HEK293 (cell line): Measurements from ENCODE around the gene TSTD1.

Experiments used
- CTCF ChIA-PET: fragments of 350-600 bp; formaldehyde crosslinking; extraction: SDS; loops from one replicate; lab custom pipeline; 2021; ENCODE audit warnings: antibody characterized with exemption; lab: Yijun Ruan, JAX
- POLR2A ChIA-PET: fragments of 300-600 bp; formaldehyde crosslinking; extraction: SDS; loops from one replicate; lab custom pipeline; 2020; ENCODE audit warnings: antibody characterized with exemption, inconsistent platforms; lab: Yijun Ruan, JAX
- H3K27ac ChIP-seq: fragments of 200-500 bp; sonication (Bioruptor generic); 2 replicates; pipeline ENCODE4 v1.5.1; 2014; ENCODE audit warnings: low read depth, low read length, control low read depth, inconsistent platforms; ENCODE audit errors: extremely low read depth
- H3K36me3 ChIP-seq, 2 experiments: fragments of 200-500 bp in 1 of 2; sonication (Bioruptor generic) in 1 of 2; 1 replicate in 1 of 2; 2 replicates in 1 of 2; pipeline ENCODE4 v1.5.1; 2014 to 2017; ENCODE audit warnings: inconsistent platforms in 2 of 2, low read length in 2 of 2; ENCODE audit not compliant: control insufficient read depth in 2 of 2, insufficient read depth in 1 of 2
- H3K4me1 ChIP-seq: fragments of 200-500 bp; sonication (Bioruptor generic); 2 replicates; pipeline ENCODE4 v1.5.1; 2014; ENCODE audit warnings: mild to moderate bottlenecking, low read length, inconsistent platforms; ENCODE audit not compliant: control insufficient read depth, insufficient read depth
- H3K4me3 ChIP-seq: 2 replicates; pipeline ENCODE4 v1.5.1; 2011; ENCODE audit warnings: low read depth, mild to moderate bottlenecking, control low read depth, low read length, moderate library complexity
- H3K9me3 ChIP-seq: fragments of 200-500 bp; sonication (Bioruptor generic); 2 replicates; pipeline ENCODE4 v1.5.1; 2014; ENCODE audit warnings: low read depth, low read length, inconsistent platforms; ENCODE audit not compliant: control insufficient read depth, insufficient read depth
- BCL11A ChIP-seq: fragments of 450-650 bp; formaldehyde crosslinking; IDR thresholded peaks from 2 replicates; pipeline ENCODE4 v1.5.1; 2016; ENCODE audit warnings: low read depth, missing biosample characterization, missing genetic modification characterization
- GLIS1 ChIP-seq: fragments of 450-650 bp; formaldehyde crosslinking; IDR thresholded peaks from 2 replicates; pipeline ENCODE4 v1.5.1; 2016; ENCODE audit warnings: missing biosample characterization, missing genetic modification characterization
- KLF8 ChIP-seq: fragments of 450-650 bp; formaldehyde crosslinking; IDR thresholded peaks from 2 replicates; pipeline ENCODE4 v1.5.1; 2016; ENCODE audit warnings: missing biosample characterization, missing genetic modification characterization
- KLF9 ChIP-seq: fragments of 450-650 bp; formaldehyde crosslinking; IDR thresholded peaks from 2 replicates; pipeline ENCODE4 v1.5.1; 2016; ENCODE audit warnings: missing biosample characterization, missing genetic modification characterization, low read depth
- SETDB1 ChIP-seq: IDR thresholded peaks from one replicate; pipeline ENCODE4 v1.6.1; 2017; ENCODE audit warnings: mild to moderate bottlenecking, low read length, moderate library complexity, mixed read lengths; ENCODE audit not compliant: insufficient read length
- SP2 ChIP-seq: fragments of 450-650 bp; formaldehyde crosslinking; IDR thresholded peaks from 2 replicates; pipeline ENCODE4 v1.5.1; 2016; ENCODE audit warnings: missing biosample characterization, missing genetic modification characterization
- SP3 ChIP-seq: fragments of 450-650 bp; formaldehyde crosslinking; IDR thresholded peaks from 2 replicates; pipeline ENCODE4 v1.5.1; 2016; ENCODE audit warnings: missing biosample characterization, missing genetic modification characterization
- ZBTB7A ChIP-seq: fragments of 450-650 bp; formaldehyde crosslinking; IDR thresholded peaks from 2 replicates; pipeline ENCODE4 v1.5.1; 2016; ENCODE audit warnings: low read depth, missing biosample characterization, missing genetic modification characterization
- ZFP37 ChIP-seq: fragments of 450-650 bp; formaldehyde crosslinking; IDR thresholded peaks from 2 replicates; pipeline ENCODE4 v1.5.1; 2016; ENCODE audit warnings: missing biosample characterization, missing genetic modification characterization
- ZNF133 ChIP-seq: fragments of 450-650 bp; formaldehyde crosslinking; IDR thresholded peaks from 2 replicates; pipeline ENCODE4 v1.5.1; 2016; ENCODE audit warnings: missing biosample characterization, missing genetic modification characterization
- ZNF138 ChIP-seq: fragments of 450-650 bp; formaldehyde crosslinking; IDR thresholded peaks from 2 replicates; pipeline ENCODE4 v1.5.1; 2016; ENCODE audit warnings: missing biosample characterization, missing genetic modification characterization, borderline replicate concordance
- ZNF2 ChIP-seq: fragments of 450-650 bp; formaldehyde crosslinking; IDR thresholded peaks from 2 replicates; pipeline ENCODE4 v1.5.1; 2016; ENCODE audit warnings: missing biosample characterization, missing genetic modification characterization
- ZNF266 ChIP-seq: fragments of 450-650 bp; formaldehyde crosslinking; IDR thresholded peaks from 2 replicates; pipeline ENCODE4 v1.5.1; 2016; ENCODE audit warnings: missing biosample characterization, missing genetic modification characterization, low read depth
- ZNF292 ChIP-seq: fragments of 450-650 bp; formaldehyde crosslinking; IDR thresholded peaks from 2 replicates; pipeline ENCODE4 v1.5.1; 2016; ENCODE audit warnings: low read depth, missing biosample characterization, missing genetic modification characterization, borderline replicate concordance
- ZNF341 ChIP-seq: fragments of 450-650 bp; formaldehyde crosslinking; IDR thresholded peaks from 2 replicates; pipeline ENCODE4; 2016; ENCODE audit warnings: low read depth, missing biosample characterization, missing genetic modification characterization
- ZNF350 ChIP-seq: fragments of 450-650 bp; formaldehyde crosslinking; IDR thresholded peaks from 2 replicates; pipeline ENCODE4 v1.5.0; 2017; ENCODE audit warnings: missing biosample characterization, mild to moderate bottlenecking, missing genetic modification characterization
- ZNF529 ChIP-seq: fragments of 450-650 bp; formaldehyde crosslinking; IDR thresholded peaks from 2 replicates; pipeline ENCODE4 v1.5.1; 2017; ENCODE audit warnings: missing genetic modification characterization, missing biosample characterization; ENCODE audit not compliant: insufficient replicate concordance
- ZNF777 ChIP-seq: fragments of 450-650 bp; formaldehyde crosslinking; IDR thresholded peaks from 2 replicates; pipeline ENCODE4 v1.5.1; 2017; ENCODE audit warnings: missing biosample characterization, missing genetic modification characterization, borderline replicate concordance
- ZSCAN30 ChIP-seq: fragments of 450-650 bp; IDR thresholded peaks from 2 replicates; pipeline ENCODE4 v1.5.1; 2018; ENCODE audit warnings: missing biosample characterization, mild to moderate bottlenecking, missing genetic modification characterization, moderate library complexity
- TF ChIP-seq, protein P1 (sequence below): fragments of 450-650 bp; formaldehyde crosslinking; IDR thresholded peaks from 2 replicates; pipeline ENCODE4 v1.5.1; 2016; ENCODE audit warnings: missing biosample characterization, missing genetic modification characterization
- TF ChIP-seq, protein P2 (sequence below): fragments of 450-650 bp; formaldehyde crosslinking; IDR thresholded peaks from 2 replicates; pipeline ENCODE4 v1.5.1; 2016; ENCODE audit warnings: missing biosample characterization, missing genetic modification characterization, borderline replicate concordance
- TF ChIP-seq, protein P3 (sequence below): fragments of 450-650 bp; formaldehyde crosslinking; IDR thresholded peaks from 2 replicates; pipeline ENCODE4 v1.5.1; 2016; ENCODE audit warnings: missing biosample characterization, missing genetic modification characterization
- TF ChIP-seq, protein P4 (sequence below): fragments of 450-650 bp; formaldehyde crosslinking; IDR thresholded peaks from 2 replicates; pipeline ENCODE4 v1.5.1; 2017; ENCODE audit warnings: missing biosample characterization, mild to moderate bottlenecking, missing genetic modification characterization, moderate library complexity

TSTD1 gene

DNA sequence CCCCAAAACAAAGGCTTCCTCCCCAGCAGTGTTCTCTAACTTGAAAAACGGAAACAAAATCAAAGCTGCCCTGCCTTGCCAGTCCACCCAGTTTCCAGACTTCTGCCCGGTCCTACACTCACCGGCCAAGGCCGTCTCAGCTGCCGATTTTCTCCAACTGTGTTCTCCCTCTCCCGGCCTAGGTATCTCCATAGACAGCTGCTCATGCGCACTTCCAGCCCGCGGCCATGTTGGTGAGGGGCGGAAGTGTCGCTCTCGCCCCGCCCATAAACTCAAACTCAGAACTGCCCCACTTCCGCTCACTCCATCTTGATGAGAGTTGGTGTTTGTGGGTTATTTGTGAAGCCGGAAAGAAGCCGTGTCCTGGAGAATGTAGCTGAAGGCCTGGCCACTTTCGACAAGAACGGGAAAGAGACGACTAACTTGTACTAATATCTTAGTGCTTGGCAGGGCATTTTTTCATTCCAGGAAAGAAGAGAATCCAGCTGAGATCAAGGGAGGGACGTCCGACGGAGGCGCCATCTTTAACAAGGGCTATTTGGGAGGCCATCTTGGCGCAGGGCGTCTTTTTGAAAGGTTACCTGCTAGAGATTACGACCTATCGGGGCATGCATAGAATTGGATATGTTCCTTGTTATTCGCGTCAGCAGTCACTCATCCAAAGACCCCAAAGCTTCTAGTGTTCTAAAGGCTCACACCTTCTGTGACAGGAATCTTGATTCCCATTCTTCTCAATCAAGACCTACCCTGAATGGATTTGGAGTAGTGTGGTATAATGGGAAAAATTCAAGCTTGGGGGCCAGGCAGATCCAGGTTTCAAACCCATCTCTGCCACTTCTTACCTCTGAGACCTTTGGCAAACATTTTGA is 7.2 kb upstream of the TSTD1 start, which contains the start of gene USF1 (continued):
- TF ChIP-seq, protein P1, sequence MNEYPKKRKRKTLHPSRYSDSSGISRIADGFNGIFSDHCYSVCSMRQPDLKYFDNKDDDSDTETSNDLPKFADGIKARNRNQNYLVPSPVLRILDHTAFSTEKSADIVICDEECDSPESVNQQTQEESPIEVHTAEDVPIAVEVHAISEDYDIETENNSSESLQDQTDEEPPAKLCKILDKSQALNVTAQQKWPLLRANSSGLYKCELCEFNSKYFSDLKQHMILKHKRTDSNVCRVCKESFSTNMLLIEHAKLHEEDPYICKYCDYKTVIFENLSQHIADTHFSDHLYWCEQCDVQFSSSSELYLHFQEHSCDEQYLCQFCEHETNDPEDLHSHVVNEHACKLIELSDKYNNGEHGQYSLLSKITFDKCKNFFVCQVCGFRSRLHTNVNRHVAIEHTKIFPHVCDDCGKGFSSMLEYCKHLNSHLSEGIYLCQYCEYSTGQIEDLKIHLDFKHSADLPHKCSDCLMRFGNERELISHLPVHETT (tag by site-specific recombination), result peak; percentile 59; the same call in 1 of the 2 replicates
- TF ChIP-seq, protein P2, sequence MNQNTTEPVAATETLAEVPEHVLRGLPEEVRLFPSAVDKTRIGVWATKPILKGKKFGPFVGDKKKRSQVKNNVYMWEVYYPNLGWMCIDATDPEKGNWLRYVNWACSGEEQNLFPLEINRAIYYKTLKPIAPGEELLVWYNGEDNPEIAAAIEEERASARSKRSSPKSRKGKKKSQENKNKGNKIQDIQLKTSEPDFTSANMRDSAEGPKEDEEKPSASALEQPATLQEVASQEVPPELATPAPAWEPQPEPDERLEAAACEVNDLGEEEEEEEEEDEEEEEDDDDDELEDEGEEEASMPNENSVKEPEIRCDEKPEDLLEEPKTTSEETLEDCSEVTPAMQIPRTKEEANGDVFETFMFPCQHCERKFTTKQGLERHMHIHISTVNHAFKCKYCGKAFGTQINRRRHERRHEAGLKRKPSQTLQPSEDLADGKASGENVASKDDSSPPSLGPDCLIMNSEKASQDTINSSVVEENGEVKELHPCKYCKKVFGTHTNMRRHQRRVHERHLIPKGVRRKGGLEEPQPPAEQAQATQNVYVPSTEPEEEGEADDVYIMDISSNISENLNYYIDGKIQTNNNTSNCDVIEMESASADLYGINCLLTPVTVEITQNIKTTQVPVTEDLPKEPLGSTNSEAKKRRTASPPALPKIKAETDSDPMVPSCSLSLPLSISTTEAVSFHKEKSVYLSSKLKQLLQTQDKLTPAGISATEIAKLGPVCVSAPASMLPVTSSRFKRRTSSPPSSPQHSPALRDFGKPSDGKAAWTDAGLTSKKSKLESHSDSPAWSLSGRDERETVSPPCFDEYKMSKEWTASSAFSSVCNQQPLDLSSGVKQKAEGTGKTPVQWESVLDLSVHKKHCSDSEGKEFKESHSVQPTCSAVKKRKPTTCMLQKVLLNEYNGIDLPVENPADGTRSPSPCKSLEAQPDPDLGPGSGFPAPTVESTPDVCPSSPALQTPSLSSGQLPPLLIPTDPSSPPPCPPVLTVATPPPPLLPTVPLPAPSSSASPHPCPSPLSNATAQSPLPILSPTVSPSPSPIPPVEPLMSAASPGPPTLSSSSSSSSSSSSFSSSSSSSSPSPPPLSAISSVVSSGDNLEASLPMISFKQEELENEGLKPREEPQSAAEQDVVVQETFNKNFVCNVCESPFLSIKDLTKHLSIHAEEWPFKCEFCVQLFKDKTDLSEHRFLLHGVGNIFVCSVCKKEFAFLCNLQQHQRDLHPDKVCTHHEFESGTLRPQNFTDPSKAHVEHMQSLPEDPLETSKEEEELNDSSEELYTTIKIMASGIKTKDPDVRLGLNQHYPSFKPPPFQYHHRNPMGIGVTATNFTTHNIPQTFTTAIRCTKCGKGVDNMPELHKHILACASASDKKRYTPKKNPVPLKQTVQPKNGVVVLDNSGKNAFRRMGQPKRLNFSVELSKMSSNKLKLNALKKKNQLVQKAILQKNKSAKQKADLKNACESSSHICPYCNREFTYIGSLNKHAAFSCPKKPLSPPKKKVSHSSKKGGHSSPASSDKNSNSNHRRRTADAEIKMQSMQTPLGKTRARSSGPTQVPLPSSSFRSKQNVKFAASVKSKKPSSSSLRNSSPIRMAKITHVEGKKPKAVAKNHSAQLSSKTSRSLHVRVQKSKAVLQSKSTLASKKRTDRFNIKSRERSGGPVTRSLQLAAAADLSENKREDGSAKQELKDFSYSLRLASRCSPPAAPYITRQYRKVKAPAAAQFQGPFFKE, result no peak
- no peak for TF ChIP-seq ZNF138
- 0 out of 2 replicates have a peak, but pooled peaks have one; percentile 5 for TF ChIP-seq ZNF341
- TF ChIP-seq KLF8, result peak; percentile 77
- no peak for TF ChIP-seq ZNF529
- peak; percentile 97 for TF ChIP-seq SP3 (tag by site-specific recombination)
- TF ChIP-seq SETDB1, result peak; percentile 79
- TF ChIP-seq ZFP37 (tag by site-specific recombination), result 0 out of 2 replicates have a peak, but pooled peaks have one; percentile 46
- peak; percentile 91; the same call in 1 of the 2 replicates for TF ChIP-seq ZNF777 (tag by site-specific recombination)
- TF ChIP-seq SP2 (tag by site-specific recombination), result peak; percentile 84
- no peak for TF ChIP-seq ZNF292
- TF ChIP-seq KLF9 (tag by site-specific recombination), result peak; percentile 55; the same call in 1 of the 2 replicates

DNA sequence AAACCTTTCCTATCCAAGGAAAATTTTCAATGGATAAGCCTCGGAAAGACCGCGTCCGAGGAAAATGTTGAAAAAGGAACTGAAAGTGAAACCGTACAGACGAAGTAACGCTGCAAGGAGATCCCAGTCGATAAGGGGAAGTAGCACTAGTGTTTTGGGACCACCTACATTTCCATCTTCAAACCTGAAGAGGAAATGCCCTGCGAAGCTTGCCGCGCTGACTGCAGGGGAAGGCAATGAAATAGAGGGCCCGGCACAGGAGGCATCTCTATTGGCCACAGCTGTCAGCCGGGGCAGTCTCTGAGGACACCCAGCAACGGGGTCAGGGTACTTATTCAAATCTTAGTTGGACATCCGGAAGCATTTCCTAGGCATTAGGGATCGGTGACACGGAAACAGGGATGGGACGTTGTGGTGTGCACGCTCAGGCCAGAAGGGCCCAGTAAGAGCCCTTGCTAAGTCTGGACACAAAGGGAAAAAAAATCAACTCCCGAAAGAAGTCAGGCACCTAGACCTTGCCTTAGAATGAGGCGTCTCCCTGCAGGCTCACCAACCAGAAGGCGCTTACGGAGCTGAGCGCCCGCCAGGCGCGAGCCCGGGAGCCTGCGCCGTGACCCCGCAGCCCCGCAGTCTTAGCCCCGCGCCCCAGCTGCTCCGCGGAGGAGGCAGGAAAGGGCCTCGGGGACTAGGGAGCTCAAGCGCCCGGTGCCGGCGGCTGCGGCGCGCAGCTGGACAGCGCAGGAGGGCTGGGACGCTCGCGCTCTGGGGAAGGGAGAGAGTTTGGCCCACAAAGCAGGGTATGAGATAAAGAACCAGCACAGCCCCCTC is 6.4 kb upstream of the TSTD1 start:
- ChIA-PET CTCF (interaction anchor here (0.6 to 4.6 kb wide), 10 partner anchors 10 to 113 kb away, joined by 3 to 27 read pairs (median 4); partner anchors contain the start of genes ARHGAP30, F11R, KLHDC9 and UFC1), POLR2A (interaction anchor here (0.5 to 2.4 kb wide), 17 partner anchors 9 to 180 kb away, joined by 3 to 50 read pairs (median 4); partner anchors contain the start of genes B4GALT3, DEDD, F11R and KLHDC9)
- Histone ChIP-seq H3K4me1 (0 out of 2 replicates have a peak, but pooled peaks cover 4% of the 10 kb centered on the region), H3K9me3 (no peaks in the 10 kb centered on the region), H3K4me3 (peak overlapping the region; percentile 64), H3K36me3 (peaks cover 9 to 33% of the 10 kb centered on the region in 2 experiments), H3K27ac (peak overlapping the region; percentile 65)
- TF ChIP-seq BCL11A (tag by site-specific recombination) (0 out of 2 replicates have a peak, but pooled peaks have one; percentile 10), ZNF266 (tag by site-specific recombination) (no peak), ZNF133 (tag by site-specific recombination) (no peak), GLIS1 (tag by site-specific recombination) (no peak), ZNF350 (no peak), ZBTB7A (tag by site-specific recombination) (no peak), ZSCAN30 (tag by site-specific recombination) (0 out of 2 replicates have a peak, but pooled peaks have one; percentile 21), ZNF2 (tag by site-specific recombination) (no peak)
- TF ChIP-seq, protein P3, sequence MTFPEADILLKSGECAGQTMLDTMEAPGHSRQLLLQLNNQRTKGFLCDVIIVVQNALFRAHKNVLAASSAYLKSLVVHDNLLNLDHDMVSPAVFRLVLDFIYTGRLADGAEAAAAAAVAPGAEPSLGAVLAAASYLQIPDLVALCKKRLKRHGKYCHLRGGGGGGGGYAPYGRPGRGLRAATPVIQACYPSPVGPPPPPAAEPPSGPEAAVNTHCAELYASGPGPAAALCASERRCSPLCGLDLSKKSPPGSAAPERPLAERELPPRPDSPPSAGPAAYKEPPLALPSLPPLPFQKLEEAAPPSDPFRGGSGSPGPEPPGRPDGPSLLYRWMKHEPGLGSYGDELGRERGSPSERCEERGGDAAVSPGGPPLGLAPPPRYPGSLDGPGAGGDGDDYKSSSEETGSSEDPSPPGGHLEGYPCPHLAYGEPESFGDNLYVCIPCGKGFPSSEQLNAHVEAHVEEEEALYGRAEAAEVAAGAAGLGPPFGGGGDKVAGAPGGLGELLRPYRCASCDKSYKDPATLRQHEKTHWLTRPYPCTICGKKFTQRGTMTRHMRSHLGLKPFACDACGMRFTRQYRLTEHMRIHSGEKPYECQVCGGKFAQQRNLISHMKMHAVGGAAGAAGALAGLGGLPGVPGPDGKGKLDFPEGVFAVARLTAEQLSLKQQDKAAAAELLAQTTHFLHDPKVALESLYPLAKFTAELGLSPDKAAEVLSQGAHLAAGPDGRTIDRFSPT (tag by site-specific recombination), result no peak
- TF ChIP-seq, protein P4, sequence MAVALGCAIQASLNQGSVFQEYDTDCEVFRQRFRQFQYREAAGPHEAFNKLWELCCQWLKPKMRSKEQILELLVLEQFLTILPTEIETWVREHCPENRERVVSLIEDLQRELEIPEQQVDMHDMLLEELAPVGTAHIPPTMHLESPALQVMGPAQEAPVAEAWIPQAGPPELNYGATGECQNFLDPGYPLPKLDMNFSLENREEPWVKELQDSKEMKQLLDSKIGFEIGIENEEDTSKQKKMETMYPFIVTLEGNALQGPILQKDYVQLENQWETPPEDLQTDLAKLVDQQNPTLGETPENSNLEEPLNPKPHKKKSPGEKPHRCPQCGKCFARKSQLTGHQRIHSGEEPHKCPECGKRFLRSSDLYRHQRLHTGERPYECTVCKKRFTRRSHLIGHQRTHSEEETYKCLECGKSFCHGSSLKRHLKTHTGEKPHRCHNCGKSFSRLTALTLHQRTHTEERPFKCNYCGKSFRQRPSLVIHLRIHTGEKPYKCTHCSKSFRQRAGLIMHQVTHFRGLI (tag by site-specific recombination), result no peak
